ENCODE measurements around the gene ALX4.

The ALX4 gene

DNA sequence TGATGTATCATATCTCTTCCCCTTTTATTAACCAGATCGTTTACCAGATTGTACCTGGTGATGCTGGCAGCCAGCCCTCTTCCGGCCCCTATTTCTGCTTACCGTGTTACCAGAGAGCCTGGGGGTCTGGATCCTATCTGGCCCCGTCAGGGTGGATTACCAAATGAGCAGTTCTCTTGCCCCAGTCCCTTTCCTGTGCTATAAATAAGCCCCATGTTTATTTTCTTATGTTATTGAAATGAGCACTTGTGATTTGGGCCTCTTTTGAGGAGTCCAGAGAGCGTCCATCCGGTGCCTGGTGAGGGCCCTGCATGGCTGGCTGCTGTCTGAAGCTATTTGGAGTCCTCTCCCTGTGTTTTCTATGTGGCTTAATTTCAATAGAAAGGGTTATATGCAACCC is 59.5 kb downstream of the ALX4 start:
- no peak overlapping the region for H3K4me3 ChIP-seq (ENCODE audit: low read depth, low read length)
- TF ChIP-seq, protein P1, sequence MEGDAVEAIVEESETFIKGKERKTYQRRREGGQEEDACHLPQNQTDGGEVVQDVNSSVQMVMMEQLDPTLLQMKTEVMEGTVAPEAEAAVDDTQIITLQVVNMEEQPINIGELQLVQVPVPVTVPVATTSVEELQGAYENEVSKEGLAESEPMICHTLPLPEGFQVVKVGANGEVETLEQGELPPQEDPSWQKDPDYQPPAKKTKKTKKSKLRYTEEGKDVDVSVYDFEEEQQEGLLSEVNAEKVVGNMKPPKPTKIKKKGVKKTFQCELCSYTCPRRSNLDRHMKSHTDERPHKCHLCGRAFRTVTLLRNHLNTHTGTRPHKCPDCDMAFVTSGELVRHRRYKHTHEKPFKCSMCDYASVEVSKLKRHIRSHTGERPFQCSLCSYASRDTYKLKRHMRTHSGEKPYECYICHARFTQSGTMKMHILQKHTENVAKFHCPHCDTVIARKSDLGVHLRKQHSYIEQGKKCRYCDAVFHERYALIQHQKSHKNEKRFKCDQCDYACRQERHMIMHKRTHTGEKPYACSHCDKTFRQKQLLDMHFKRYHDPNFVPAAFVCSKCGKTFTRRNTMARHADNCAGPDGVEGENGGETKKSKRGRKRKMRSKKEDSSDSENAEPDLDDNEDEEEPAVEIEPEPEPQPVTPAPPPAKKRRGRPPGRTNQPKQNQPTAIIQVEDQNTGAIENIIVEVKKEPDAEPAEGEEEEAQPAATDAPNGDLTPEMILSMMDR (IDR thresholded peaks at IDR 0.05; ENCODE audit: control insufficient read depth, extremely low read depth, insufficient read depth) = no peak
- no peak for DNase-seq (ENCODE audit: low read depth)

DNA sequence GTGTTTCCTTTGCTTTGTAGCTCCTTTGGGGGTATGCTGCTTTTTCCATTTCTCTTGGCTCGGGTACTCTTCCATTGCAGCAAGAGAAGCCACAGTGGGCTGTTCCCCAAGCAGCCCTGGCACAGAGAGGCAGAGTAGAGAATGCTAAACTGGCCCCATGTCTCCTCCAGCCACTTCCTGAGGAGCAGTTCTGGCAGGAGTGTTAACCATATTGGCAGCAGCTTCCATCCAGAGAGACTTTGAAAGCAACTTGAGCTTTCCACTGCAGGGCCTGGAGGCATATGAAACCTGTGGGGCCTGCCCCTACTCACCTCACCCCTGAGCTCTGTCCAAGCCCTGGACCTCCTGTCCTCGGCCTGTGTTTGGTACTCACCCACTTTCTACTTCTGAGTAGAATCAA is 61.8 kb downstream of the ALX4 start:
- no peak for DNase-seq (ENCODE audit: low read depth)
- no peak overlapping the region for H3K4me3 ChIP-seq (ENCODE audit: low read depth, low read length)
- TF ChIP-seq, protein P1 (IDR thresholded peaks at IDR 0.05; ENCODE audit: control insufficient read depth, extremely low read depth, insufficient read depth) = no peak

DNA sequence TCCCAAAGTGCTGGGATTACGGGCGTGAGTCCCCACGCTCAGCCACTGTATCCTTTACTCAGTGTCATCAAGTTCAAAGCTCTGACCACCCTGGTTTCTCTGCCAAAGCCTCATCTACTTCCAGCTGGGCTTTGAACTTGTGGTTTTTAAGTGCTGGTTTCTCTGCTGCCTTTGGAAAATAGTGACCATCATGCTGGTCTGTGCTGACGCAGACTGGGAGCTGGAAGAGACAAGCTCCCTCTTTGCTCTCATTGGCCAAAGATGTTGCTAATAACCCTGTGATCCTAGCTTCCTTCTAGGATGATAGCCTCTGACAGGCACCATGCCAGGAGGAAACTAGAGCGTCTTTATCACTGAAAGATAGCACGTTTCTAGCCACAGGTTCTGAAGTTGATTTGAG is 62.4 kb downstream of the ALX4 start:
- DNase-seq (ENCODE audit: low read depth) = no peak
- no peak overlapping the region for H3K4me3 ChIP-seq (ENCODE audit: low read depth, low read length)
- TF ChIP-seq, protein P1 (IDR thresholded peaks at IDR 0.05; ENCODE audit: control insufficient read depth, extremely low read depth, insufficient read depth) = no peak

DNA sequence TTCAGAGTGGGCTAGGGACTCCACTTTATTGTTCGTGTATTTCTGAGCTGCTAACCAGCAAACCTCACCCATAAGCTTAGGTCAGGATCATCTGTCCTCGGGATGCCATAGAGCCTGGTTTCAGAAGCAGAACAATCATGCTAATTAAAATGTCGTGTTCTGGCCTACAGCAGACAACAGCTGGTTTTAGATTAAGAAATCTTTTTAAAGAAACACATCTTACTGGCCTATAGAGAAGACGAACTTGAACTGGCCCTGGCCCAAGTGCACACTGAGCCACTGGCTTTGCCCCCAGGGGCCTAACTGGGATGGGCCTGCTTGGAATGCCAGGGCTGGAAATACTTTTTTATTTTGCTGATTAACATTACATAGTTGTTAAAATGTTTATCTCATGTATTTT is 63.2 kb downstream of the ALX4 start:
- TF ChIP-seq, protein P1 (IDR thresholded peaks at IDR 0.05; ENCODE audit: control insufficient read depth, extremely low read depth, insufficient read depth) = no peak
- DNase-seq (ENCODE audit: low read depth) = no peak
- no peak overlapping the region for H3K4me3 ChIP-seq (ENCODE audit: low read depth, low read length)

DNA sequence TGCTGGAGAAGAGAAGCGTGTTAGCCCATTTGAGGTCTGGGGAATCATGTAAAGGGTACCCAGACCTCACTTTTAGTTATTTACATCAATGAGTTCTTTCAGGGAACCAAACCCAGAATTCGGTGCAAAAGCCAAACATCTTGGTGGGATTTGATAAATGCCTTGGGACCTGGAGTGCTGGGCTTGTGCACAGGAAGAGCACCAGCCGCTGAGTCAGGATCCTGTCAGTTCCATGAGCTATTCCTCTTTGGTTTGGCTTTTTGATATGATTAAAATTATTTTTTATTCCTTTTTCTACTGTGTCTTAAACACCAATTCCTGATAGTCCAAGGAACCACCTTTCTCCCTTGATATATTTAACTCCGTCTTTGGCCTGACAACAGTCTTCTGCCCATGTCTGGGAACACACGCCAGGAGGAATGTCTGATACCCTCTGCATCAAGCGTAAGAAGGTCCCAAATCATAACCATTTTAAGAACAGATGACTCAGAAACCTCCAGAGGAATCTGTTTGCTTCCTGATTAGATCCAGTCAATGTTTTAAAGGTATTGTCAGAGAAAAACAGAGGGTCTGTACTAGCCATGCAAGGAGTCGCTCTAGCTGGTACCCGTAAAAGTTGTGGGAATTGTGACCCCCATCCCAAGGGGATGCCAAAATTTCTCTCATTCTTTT is 65.2 kb downstream of the ALX4 start:
- no peak overlapping the region for H3K4me3 ChIP-seq (ENCODE audit: low read depth, low read length)
- DNase-seq (ENCODE audit: low read depth) = no peak
- TF ChIP-seq, protein P1 (IDR thresholded peaks at IDR 0.05; ENCODE audit: control insufficient read depth, extremely low read depth, insufficient read depth) = no peak

DNA sequence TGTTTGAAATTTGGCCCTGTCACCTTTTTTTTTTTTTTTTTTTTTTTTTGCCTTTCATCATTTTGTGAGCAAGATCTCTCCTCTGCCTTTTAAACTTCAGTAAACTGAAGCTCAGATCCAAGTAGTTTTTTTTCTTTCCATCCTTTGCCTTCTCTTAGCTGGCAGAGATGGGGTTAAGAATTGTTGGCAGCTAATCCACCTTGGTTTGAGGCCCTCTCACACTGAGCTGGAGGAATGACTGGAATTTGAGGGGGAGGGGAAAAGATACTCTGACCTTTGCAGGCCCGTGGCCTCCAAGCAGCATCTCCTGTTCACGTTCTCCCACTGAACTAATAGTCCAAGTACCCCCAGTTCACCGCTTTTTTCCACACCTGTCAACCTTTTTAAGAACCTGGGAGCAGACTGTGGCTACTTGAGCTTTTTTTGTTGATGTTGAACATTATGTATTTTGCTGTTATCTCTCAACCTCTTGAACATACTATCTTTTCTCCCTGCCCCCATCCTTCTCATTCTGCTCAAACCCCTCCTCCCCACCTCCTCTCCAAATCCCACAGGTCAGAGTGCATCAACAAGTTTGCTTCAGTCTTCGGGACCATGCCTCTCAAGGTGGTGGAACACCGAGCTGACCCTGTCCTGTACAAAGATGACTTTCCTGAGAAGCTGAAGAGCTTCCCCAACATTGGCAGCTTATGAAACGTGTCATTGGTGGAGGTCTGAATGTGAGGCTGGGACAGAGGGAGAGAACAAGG is 66.2 kb downstream of the ALX4 start:
- no peak for DNase-seq (ENCODE audit: low read depth)
- TF ChIP-seq, protein P1 (IDR thresholded peaks at IDR 0.05; ENCODE audit: control insufficient read depth, extremely low read depth, insufficient read depth) = no peak
- H3K4me3 ChIP-seq (ENCODE audit: low read depth, low read length) = no peak overlapping the region
